CD8-positive, alpha-beta memory T cell (primary cell): Measurements from ENCODE around the gene RNF220. TPM values are rescaled to one million over a fixed set of nuclear protein-coding genes. Genes with fewer than 3 reads are reported as not detected.

Source experiments
- CTCF ChIA-PET: fragments of 350-600 bp; sonication (Branson Sonifier 250); formaldehyde crosslinking; loops from one replicate; lab custom pipeline; 2021; ENCODE audit warnings: antibody characterized with exemption; lab: Charles Lee
- POLR2A ChIA-PET: fragments of 350-600 bp; sonication (Branson Sonifier 250); formaldehyde crosslinking; loops from one replicate; lab custom pipeline; 2021; ENCODE audit warnings: antibody characterized with exemption; lab: Charles Lee
- DNase-seq, 5 donors: peaks; one replicate each; pipeline versions ENCODE4 v3.0.0 to v3.0.0-alpha.2; 2020 to 2022; ENCODE audit warnings: mixed read lengths in 1 of 5
- H3K27ac ChIP-seq: one replicate; pipeline ENCODE4 v1.7.0; 2013; ENCODE audit warnings: low read depth, mild to moderate bottlenecking, low read length, moderate library complexity
- H3K27me3 ChIP-seq: 2 replicates; pipeline ENCODE4 v1.7.0; 2013; ENCODE audit warnings: low read length, mild to moderate bottlenecking; ENCODE audit not compliant: insufficient read depth, poor library complexity, severe bottlenecking
- H3K36me3 ChIP-seq: 2 replicates; pipeline ENCODE4 v1.7.0; 2013; ENCODE audit warnings: mild to moderate bottlenecking, low read length, moderate library complexity; ENCODE audit not compliant: insufficient read depth
- H3K4me1 ChIP-seq: 2 replicates; pipeline ENCODE4 v1.7.0; 2013; ENCODE audit warnings: mild to moderate bottlenecking, low read length, moderate library complexity; ENCODE audit not compliant: insufficient read depth
- H3K4me3 ChIP-seq: 2 replicates; pipeline ENCODE4 v1.7.0; 2013; ENCODE audit warnings: mild to moderate bottlenecking, low read length
- H3K9me3 ChIP-seq: 2 replicates; pipeline ENCODE4 v1.7.0; 2013; ENCODE audit warnings: mild to moderate bottlenecking, low read length
- H3K27ac Mint-ChIP-seq, 8 donors: one replicate each; pipeline ENCODE4 v1.8.0; 2020 to 2021; ENCODE audit warnings: mixed read lengths in 8 of 8, mild to moderate bottlenecking in 6 of 8, inconsistent platforms in 3 of 8, moderate library complexity in 3 of 8
- H3K27me3 Mint-ChIP-seq, 2 donors: one replicate each; pipeline ENCODE4 v1.8.0; 2020 to 2021; ENCODE audit warnings: mixed read lengths in 2 of 2, mild to moderate bottlenecking in 1 of 2, moderate library complexity in 1 of 2
- H3K36me3 Mint-ChIP-seq, 3 donors: one replicate each; pipeline ENCODE4 v1.8.0; 2020 to 2021; ENCODE audit warnings: mixed read lengths in 3 of 3, inconsistent platforms in 1 of 3, mild to moderate bottlenecking in 1 of 3
- H3K4me1 Mint-ChIP-seq, 3 donors: one replicate each; pipeline ENCODE4 v1.8.0; 2020 to 2021; ENCODE audit warnings: mixed read lengths in 3 of 3, inconsistent platforms in 1 of 3, mild to moderate bottlenecking in 1 of 3
- H3K4me3 Mint-ChIP-seq, 7 donors: one replicate each; pipeline ENCODE4 v1.8.0; 2020 to 2021; ENCODE audit warnings: mixed read lengths in 7 of 7, mild to moderate bottlenecking in 6 of 7, moderate library complexity in 4 of 7, inconsistent platforms in 2 of 7
- H3K9me3 Mint-ChIP-seq, 5 donors: one replicate each; pipeline ENCODE4 v1.8.0; 2020 to 2022; ENCODE audit warnings: mixed read lengths in 5 of 5, mild to moderate bottlenecking in 3 of 5, moderate library complexity in 2 of 5, inconsistent platforms in 1 of 5
- polyA plus RNA-seq: library from polyadenylated mRNA; unstranded; fragments of 300-500 nt; fragmentation: Illumina TruSeq; gene quantifications from one replicate; pipeline ENCODE4 v1.2.3, GENCODE V29; 2021
- total RNA-seq, 2 experiments: library from RNA; stranded (reverse); gene quantifications; one replicate each; pipeline ENCODE4 v1.2.3, GENCODE V29; 2021

RNF220 gene
- 100 to 1,000 TPM; 115 TPM for total RNA-seq
- 104 TPM for polyA plus RNA-seq

- Histone ChIP-seq H3K4me1 (peaks cover 32% of the 10 kb centered on the region), H3K27me3 (peaks cover 68% of the 10 kb centered on the region), H3K27ac (no peak within 1 kb of the TSS), H3K4me3 (peak within 1 kb of the TSS; percentile 64), H3K9me3 (no peaks in the 10 kb centered on the region), H3K36me3 (no peaks in the 10 kb centered on the region)
- Mint-ChIP-seq H3K27ac (peak within 1 kb of the TSS in 3 of 8 donors; percentile 43 to 64 (median 56)), H3K36me3 (no peaks in the 10 kb centered on the region), H3K27me3 (peaks cover 59 to 69% of the 10 kb centered on the region in 2 donors), H3K4me1 (peaks cover 35 to 44% (median 37%) of the 10 kb centered on the region in 3 donors), H3K9me3 (peaks cover 0 to 11% (median 3%) of the 10 kb centered on the region in 5 donors), H3K4me3 (peak within 1 kb of the TSS; percentile 84 to 94 (median 89))
- ChIA-PET CTCF (no interaction called here), POLR2A (no interaction called here)
- peak in 3 of 5 donors; percentile 8 to 48 (median 17) for DNase-seq
Measured at GRCh38 chr1:44405031-44405797, at the start of gene RNF220. TSS of gene RNF220 (plus strand) at chr1:44405255.

- H3K36me3 Mint-ChIP-seq: peaks cover 0 to 7% (median 0%) of the 10 kb centered on the region in 3 donors
- no peak for DNase-seq
- ChIA-PET POLR2A (interaction anchor here (1.2 kb wide), 1 partner anchor 276 kb away, joined by 3 read pairs; no protein-coding TSS in a partner anchor), CTCF (no interaction called here)
- peak overlapping the region; percentile 44 to 94 (median 90) for H3K27ac Mint-ChIP-seq
- H3K4me1 Mint-ChIP-seq: peaks cover 29 to 46% (median 43%) of the 10 kb centered on the region in 3 donors
- H3K9me3 Mint-ChIP-seq: no peaks in the 10 kb centered on the region
- Histone ChIP-seq H3K9me3 (no peaks in the 10 kb centered on the region), H3K4me3 (peak overlapping the region; percentile 24), H3K36me3 (no peaks in the 10 kb centered on the region), H3K27me3 (no peaks in the 10 kb centered on the region), H3K4me1 (peaks cover 21% of the 10 kb centered on the region), H3K27ac (no peak overlapping the region)
- peak overlapping the region; percentile 87 to 99 (median 94) for H3K4me3 Mint-ChIP-seq
- peaks cover 0 to 1% of the 10 kb centered on the region in 2 donors for H3K27me3 Mint-ChIP-seq
Measured at GRCh38 chr1:44355582-44356305, 49.3 kb upstream of the RNF220 start.

- peaks cover 0 to 6% (median 0%) of the 10 kb centered on the region in 3 donors for H3K36me3 Mint-ChIP-seq
- H3K4me1 Mint-ChIP-seq: peaks cover 22 to 29% (median 27%) of the 10 kb centered on the region in 3 donors
- no peak overlapping the region for H3K27ac Mint-ChIP-seq
- Histone ChIP-seq H3K27me3 (no peaks in the 10 kb centered on the region), H3K4me1 (peaks cover 21% of the 10 kb centered on the region), H3K4me3 (no peak overlapping the region), H3K27ac (no peak overlapping the region), H3K9me3 (no peaks in the 10 kb centered on the region), H3K36me3 (no peaks in the 10 kb centered on the region)
- DNase-seq: no peak
- POLR2A ChIA-PET: no interaction called here
- no peak overlapping the region for H3K4me3 Mint-ChIP-seq
- H3K27me3 Mint-ChIP-seq: peaks cover 0 to 1% of the 10 kb centered on the region in 2 donors
- H3K9me3 Mint-ChIP-seq: no peaks in the 10 kb centered on the region
- CTCF ChIA-PET: no interaction called here
Measured at GRCh38 chr1:44357710-44358109, 47.3 kb upstream of the RNF220 start.

GRCh38 chr1:44359234-44359935, 45.7 kb upstream of the RNF220 start:
- ChIA-PET CTCF (no interaction called here), POLR2A (no interaction called here)
- DNase-seq: no peak
- Mint-ChIP-seq H3K27ac (peak overlapping the region in 1 of 8 donors; percentile 87), H3K27me3 (peaks cover 0 to 2% of the 10 kb centered on the region in 2 donors), H3K36me3 (peaks cover 0 to 5% (median 0%) of the 10 kb centered on the region in 3 donors), H3K9me3 (no peaks in the 10 kb centered on the region), H3K4me3 (no peak overlapping the region), H3K4me1 (peaks cover 10 to 12% (median 11%) of the 10 kb centered on the region in 3 donors)
- no peaks in the 10 kb centered on the region for H3K9me3 ChIP-seq
- H3K4me1 ChIP-seq: peaks cover 9% of the 10 kb centered on the region
- H3K4me3 ChIP-seq: no peak overlapping the region
- H3K27me3 ChIP-seq: no peaks in the 10 kb centered on the region
- H3K36me3 ChIP-seq: no peaks in the 10 kb centered on the region
- no peak overlapping the region for H3K27ac ChIP-seq

GRCh38 chr1:44361478-44361877, 43.6 kb upstream of the RNF220 start:
- H3K4me1 Mint-ChIP-seq: no peaks in the 10 kb centered on the region
- H3K4me1 ChIP-seq: no peaks in the 10 kb centered on the region
- H3K27me3 ChIP-seq: no peaks in the 10 kb centered on the region
- DNase-seq: no peak
- H3K9me3 ChIP-seq: no peaks in the 10 kb centered on the region
- no peaks in the 10 kb centered on the region for H3K9me3 Mint-ChIP-seq
- H3K4me3 Mint-ChIP-seq: no peak overlapping the region
- H3K27me3 Mint-ChIP-seq: peaks cover under 1 to 1% of the 10 kb centered on the region in 2 donors
- H3K27ac Mint-ChIP-seq: no peak overlapping the region
- H3K36me3 Mint-ChIP-seq: no peaks in the 10 kb centered on the region
- CTCF ChIA-PET: no interaction called here
- POLR2A ChIA-PET: no interaction called here
- no peak overlapping the region for H3K4me3 ChIP-seq
- H3K27ac ChIP-seq: no peak overlapping the region
- no peaks in the 10 kb centered on the region for H3K36me3 ChIP-seq

GRCh38 chr1:44366371-44366975, 38.6 kb upstream of the RNF220 start:
- Histone ChIP-seq H3K4me3 (no peak overlapping the region), H3K4me1 (no peaks in the 10 kb centered on the region), H3K9me3 (no peaks in the 10 kb centered on the region), H3K27ac (no peak overlapping the region), H3K36me3 (no peaks in the 10 kb centered on the region), H3K27me3 (no peaks in the 10 kb centered on the region)
- Mint-ChIP-seq H3K36me3 (no peaks in the 10 kb centered on the region), H3K27me3 (peaks cover 3 to 4% of the 10 kb centered on the region in 2 donors), H3K27ac (no peak overlapping the region), H3K4me3 (no peak overlapping the region), H3K4me1 (no peaks in the 10 kb centered on the region), H3K9me3 (no peaks in the 10 kb centered on the region)
- POLR2A ChIA-PET: interaction anchor here (0.6 kb wide), 1 partner anchor 356 kb away, joined by 3 read pairs; no protein-coding TSS in a partner anchor
- no peak for DNase-seq
- CTCF ChIA-PET: interaction anchor here (0.9 to 1.5 kb wide), 2 partner anchors 229 to 286 kb away, joined by 3 read pairs; no protein-coding TSS in a partner anchor

- Mint-ChIP-seq H3K4me3 (no peak overlapping the region), H3K36me3 (no peaks in the 10 kb centered on the region), H3K9me3 (no peaks in the 10 kb centered on the region), H3K27ac (peak overlapping the region in 1 of 8 donors; percentile 79), H3K27me3 (peaks cover 3 to 4% of the 10 kb centered on the region in 2 donors), H3K4me1 (no peaks in the 10 kb centered on the region)
- H3K27ac ChIP-seq: no peak overlapping the region
- no peaks in the 10 kb centered on the region for H3K9me3 ChIP-seq
- DNase-seq: no peak
- POLR2A ChIA-PET: no interaction called here
- no peak overlapping the region for H3K4me3 ChIP-seq
- CTCF ChIA-PET: no interaction called here
- H3K36me3 ChIP-seq: no peaks in the 10 kb centered on the region
- H3K4me1 ChIP-seq: no peaks in the 10 kb centered on the region
- no peaks in the 10 kb centered on the region for H3K27me3 ChIP-seq
Measured at GRCh38 chr1:44367944-44368343, 37.1 kb upstream of the RNF220 start.
